ENCODE data around the gene COPS7B. TPM values are rescaled to one million over a fixed set of nuclear protein-coding genes. Genes with fewer than 3 reads are reported as not detected.
"Not testable (repeated sequence)": the region's sequence is repeated elsewhere in the genome, so short reads cannot be mapped to it uniquely, and the experiment has no call there.

COPS7B gene
- total and polyA plus RNA-seq, 12 donors, result 20.8 to 48.6 (median 36.1) TPM

- no peaks in the 10 kb centered on the region for H3K36me3 ChIP-seq (replicated peaks in 1 of 2)
- TF ChIP-seq POLR2A (IDR thresholded peaks at IDR 0.05) (no peak), CTCF (IDR thresholded peaks at IDR 0.05) (no peak)
- H3K27ac ChIP-seq, result no peak overlapping the region
- no peak overlapping the region for H3K4me3 ChIP-seq
- WGBS, 4 donors, result 63 to 76% (median 67%) methylated on average over 9 of the region's 9 CpGs
- H3K27me3 ChIP-seq, result no peaks in the 10 kb centered on the region
- no peaks in the 10 kb centered on the region for H3K9me3 ChIP-seq (replicated peaks in 1 of 3)
- intact Hi-C loops (cut with DNase I), result no loop called here
- H3K4me1 ChIP-seq (replicated peaks in 1 of 2), result no peaks in the 10 kb centered on the region
- no peak for DNase-seq
Measured at GRCh38 chr2:231743376-231744116, 42.7 kb upstream of the COPS7B start.

GRCh38 chr2:231745303-231746038, 40.8 kb upstream of the COPS7B start:
- Histone ChIP-seq H3K4me1 (replicated peaks in 1 of 2) (no peaks in the 10 kb centered on the region), H3K36me3 (replicated peaks in 1 of 2) (no peaks in the 10 kb centered on the region)
- intact Hi-C loops (cut with DNase I), result no loop called here

GRCh38 chr2:231748153-231748896, 37.9 kb upstream of the COPS7B start:
- 88 to 93% (median 91%) methylated on average over 6 of the region's 6 CpGs for WGBS, 4 donors
- intact Hi-C loops (cut with DNase I); H3K9me3 ChIP-seq (replicated peaks in 1 of 3); H3K36me3 ChIP-seq (replicated peaks in 1 of 2); H3K4me1 ChIP-seq (replicated peaks in 1 of 2); H3K27ac ChIP-seq; H3K4me3 ChIP-seq; H3K27me3 ChIP-seq; DNase-seq: not testable (repeated sequence)

More at GRCh38 chr2:231745303-231746038, 40.8 kb upstream of the COPS7B start:
- no peak overlapping the region for H3K27ac ChIP-seq
- TF ChIP-seq POLR2A (IDR thresholded peaks at IDR 0.05) (no peak), CTCF (IDR thresholded peaks at IDR 0.05) (no peak)
- no peak for DNase-seq
- 78 to 89% (median 84%) methylated on average over 6 of the region's 6 CpGs for WGBS, 4 donors
- no peaks in the 10 kb centered on the region for H3K9me3 ChIP-seq (replicated peaks in 1 of 3)
- no peak overlapping the region for H3K4me3 ChIP-seq
- H3K27me3 ChIP-seq, result no peaks in the 10 kb centered on the region

- H3K27ac ChIP-seq; H3K4me3 ChIP-seq; DNase-seq; H3K9me3 ChIP-seq (replicated peaks in 1 of 3); H3K27me3 ChIP-seq; H3K4me1 ChIP-seq (replicated peaks in 1 of 2); intact Hi-C loops (cut with DNase I); H3K36me3 ChIP-seq (replicated peaks in 1 of 2): not testable (repeated sequence)
- 94 to 100% (median 96%) methylated on average over 7 to 10 of the region's 10 CpGs for WGBS, 4 donors
Measured at GRCh38 chr2:231749016-231749415, 37.2 kb upstream of the COPS7B start.
